SK-N-SH treated with all-trans-retinoic acid at 6 μM for 48 hours (cell line): ENCODE measurements around the gene SGO1.

Experiments
- ARNTL ChIP-seq: fragments of 450-650 bp; formaldehyde crosslinking; IDR thresholded peaks from 2 replicates; pipeline ENCODE4 v1.5.0; 2020; ENCODE audit warnings: low read depth, mild to moderate bottlenecking, moderate library complexity, borderline replicate concordance
- CSDC2 ChIP-seq: fragments of 250-450 bp; sonication (Bioruptor Pico); IDR thresholded peaks from 2 replicates; pipeline ENCODE4 v1.5.0; 2020; ENCODE audit warnings: mild to moderate bottlenecking, moderate library complexity
- OSR1 ChIP-seq: fragments of 250-450 bp; sonication (Bioruptor Pico); IDR thresholded peaks from 2 replicates; pipeline ENCODE4 v1.8.0; 2022; ENCODE audit warnings: moderate library complexity, mild to moderate bottlenecking, inconsistent platforms
- PPARA ChIP-seq: fragments of 250-450 bp; sonication (Bioruptor Pico); IDR thresholded peaks from 2 replicates; pipeline ENCODE4 v1.5.0; 2020; ENCODE audit warnings: mild to moderate bottlenecking, borderline replicate concordance
- TCF4 ChIP-seq: fragments of 250-450 bp; sonication (Bioruptor Pico); IDR thresholded peaks from 2 replicates; pipeline ENCODE4 v1.8.0; 2021; ENCODE audit warnings: mild to moderate bottlenecking, moderate library complexity, borderline replicate concordance
- ZC3H10 ChIP-seq: fragments of 250-450 bp; sonication (Bioruptor Pico); IDR thresholded peaks from 2 replicates; pipeline ENCODE4 v1.5.1; 2021; ENCODE audit warnings: mild to moderate bottlenecking, moderate library complexity
- ZFP3 ChIP-seq: fragments of 250-450 bp; sonication (Bioruptor Pico); IDR thresholded peaks from 2 replicates; pipeline ENCODE4 v1.5.0; 2020; ENCODE audit warnings: mild to moderate bottlenecking, moderate library complexity
- ZFP30 ChIP-seq: fragments of 450-650 bp; formaldehyde crosslinking; IDR thresholded peaks from 2 replicates; pipeline ENCODE4 v1.5.0; 2022; ENCODE audit warnings: mild to moderate bottlenecking, moderate library complexity
- ZNF565 ChIP-seq: fragments of 450-650 bp; formaldehyde crosslinking; conservative IDR thresholded peaks from 2 replicates; pipeline ENCODE4 v1.5.0; 2020; ENCODE audit warnings: low read depth, mild to moderate bottlenecking, moderate library complexity
- TF ChIP-seq, protein P1 (sequence below): fragments of 250-450 bp; sonication (Bioruptor Pico); IDR thresholded peaks from 2 replicates; pipeline ENCODE4 v1.5.1; 2020; ENCODE audit warnings: low read depth, mild to moderate bottlenecking, moderate library complexity
- TF ChIP-seq, protein P2 (sequence below): fragments of 250-450 bp; sonication (Bioruptor Pico); IDR thresholded peaks from 2 replicates; pipeline ENCODE4 v1.8.0; 2020; ENCODE audit warnings: mild to moderate bottlenecking, moderate library complexity, borderline replicate concordance

DNA sequence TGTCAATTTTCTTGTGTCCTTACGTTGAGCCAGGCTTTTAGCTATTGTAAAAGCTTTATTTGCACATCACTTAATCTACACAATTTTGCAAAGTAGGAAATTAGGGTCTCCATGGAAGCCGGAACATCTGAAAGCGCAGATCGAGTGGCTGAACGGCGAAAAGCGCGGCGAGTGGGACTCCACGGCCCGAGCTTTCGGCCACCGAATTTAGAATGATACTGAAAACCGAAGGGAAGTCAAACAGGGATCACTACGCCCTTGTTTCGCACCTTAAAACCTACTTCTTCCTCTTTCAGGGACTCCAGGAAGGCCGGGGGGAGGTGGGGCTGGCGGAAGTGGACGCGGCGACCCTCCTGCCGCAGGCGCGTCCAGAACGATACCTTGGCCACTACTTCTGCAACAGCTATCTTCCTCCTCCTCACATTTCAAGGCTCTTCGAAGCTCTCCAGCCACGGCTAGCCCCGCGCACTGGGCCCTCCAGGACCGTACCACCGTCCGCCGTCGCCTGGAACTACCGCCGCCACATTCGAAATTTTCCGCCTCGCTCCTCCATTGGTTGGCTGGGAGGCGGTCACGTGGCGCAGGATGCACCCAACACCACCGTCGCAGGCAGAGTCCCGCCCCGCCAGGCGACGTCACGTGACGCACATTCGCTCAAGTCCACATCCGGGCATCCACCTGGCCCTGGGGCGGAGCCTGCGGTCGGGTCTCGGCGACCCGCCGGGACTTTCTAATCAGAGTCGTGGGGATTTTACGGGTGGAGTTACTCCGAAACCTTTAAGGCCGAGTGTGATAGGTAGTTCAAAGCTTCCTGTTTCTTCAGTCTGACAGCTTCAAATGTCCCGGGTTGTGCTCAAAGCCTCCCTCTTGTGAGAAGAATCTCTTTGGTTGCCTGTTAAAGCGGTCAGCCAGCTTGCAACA, at the start of gene SGO1:
- no peak for TF ChIP-seq TCF4 (CRISPR knock-in tag)
- TF ChIP-seq ARNTL (CRISPR knock-in tag): no peak
- TF ChIP-seq ZFP30: no peak
- no peak for TF ChIP-seq OSR1 (CRISPR knock-in tag)
- TF ChIP-seq, protein P1, sequence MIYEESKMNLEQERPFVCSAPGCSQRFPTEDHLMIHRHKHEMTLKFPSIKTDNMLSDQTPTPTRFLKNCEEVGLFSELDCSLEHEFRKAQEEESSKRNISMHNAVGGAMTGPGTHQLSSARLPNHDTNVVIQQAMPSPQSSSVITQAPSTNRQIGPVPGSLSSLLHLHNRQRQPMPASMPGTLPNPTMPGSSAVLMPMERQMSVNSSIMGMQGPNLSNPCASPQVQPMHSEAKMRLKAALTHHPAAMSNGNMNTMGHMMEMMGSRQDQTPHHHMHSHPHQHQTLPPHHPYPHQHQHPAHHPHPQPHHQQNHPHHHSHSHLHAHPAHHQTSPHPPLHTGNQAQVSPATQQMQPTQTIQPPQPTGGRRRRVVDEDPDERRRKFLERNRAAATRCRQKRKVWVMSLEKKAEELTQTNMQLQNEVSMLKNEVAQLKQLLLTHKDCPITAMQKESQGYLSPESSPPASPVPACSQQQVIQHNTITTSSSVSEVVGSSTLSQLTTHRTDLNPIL (CRISPR knock-in tag): no peak
- no peak for TF ChIP-seq ZNF565 (CRISPR knock-in tag)
- no peak for TF ChIP-seq PPARA
- TF ChIP-seq ZC3H10: no peak
- no peak for TF ChIP-seq CSDC2 (CRISPR knock-in tag)
- TF ChIP-seq, protein P2, sequence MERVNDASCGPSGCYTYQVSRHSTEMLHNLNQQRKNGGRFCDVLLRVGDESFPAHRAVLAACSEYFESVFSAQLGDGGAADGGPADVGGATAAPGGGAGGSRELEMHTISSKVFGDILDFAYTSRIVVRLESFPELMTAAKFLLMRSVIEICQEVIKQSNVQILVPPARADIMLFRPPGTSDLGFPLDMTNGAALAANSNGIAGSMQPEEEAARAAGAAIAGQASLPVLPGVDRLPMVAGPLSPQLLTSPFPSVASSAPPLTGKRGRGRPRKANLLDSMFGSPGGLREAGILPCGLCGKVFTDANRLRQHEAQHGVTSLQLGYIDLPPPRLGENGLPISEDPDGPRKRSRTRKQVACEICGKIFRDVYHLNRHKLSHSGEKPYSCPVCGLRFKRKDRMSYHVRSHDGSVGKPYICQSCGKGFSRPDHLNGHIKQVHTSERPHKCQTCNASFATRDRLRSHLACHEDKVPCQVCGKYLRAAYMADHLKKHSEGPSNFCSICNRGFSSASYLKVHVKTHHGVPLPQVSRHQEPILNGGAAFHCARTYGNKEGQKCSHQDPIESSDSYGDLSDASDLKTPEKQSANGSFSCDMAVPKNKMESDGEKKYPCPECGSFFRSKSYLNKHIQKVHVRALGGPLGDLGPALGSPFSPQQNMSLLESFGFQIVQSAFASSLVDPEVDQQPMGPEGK (CRISPR knock-in tag): no peak
- no peak for TF ChIP-seq ZFP3 (CRISPR knock-in tag)
